NCI-H2029 (cell line): ENCODE results near the gene ZNF879.
A peak's percentile ranks its signal among the peaks of the same experiment; 100 is the strongest.

ENCODE experiments used
- DNase-seq: peaks from one replicate; lab custom pipeline; 2025; lab: John Stamatoyannopoulos, UW

ZNF879 gene

DNA sequence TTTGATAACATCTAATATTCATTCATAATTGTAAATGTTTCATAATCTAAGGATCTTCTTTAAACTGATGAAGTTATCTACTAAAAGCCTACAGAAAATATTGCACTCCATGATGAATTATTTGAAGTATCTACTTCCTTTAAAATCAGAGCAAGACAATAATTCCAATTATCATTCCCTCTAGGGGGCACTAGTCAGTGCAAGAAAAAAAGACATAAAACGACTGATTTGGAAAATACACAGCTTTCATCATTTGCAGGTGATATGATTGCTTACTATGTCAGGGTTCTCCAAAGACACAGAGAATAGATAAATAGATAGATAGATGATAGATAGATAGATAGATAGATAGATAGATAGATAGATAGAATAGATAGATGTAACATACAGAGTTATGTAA, 14.9 kb upstream of the ZNF879 start:
- DNase-seq = no peak

- no peak for DNase-seq
These were observed 9.5 kb downstream of the ZNF879 start for GRCh38 chr5:179033004-179033580.

DNA sequence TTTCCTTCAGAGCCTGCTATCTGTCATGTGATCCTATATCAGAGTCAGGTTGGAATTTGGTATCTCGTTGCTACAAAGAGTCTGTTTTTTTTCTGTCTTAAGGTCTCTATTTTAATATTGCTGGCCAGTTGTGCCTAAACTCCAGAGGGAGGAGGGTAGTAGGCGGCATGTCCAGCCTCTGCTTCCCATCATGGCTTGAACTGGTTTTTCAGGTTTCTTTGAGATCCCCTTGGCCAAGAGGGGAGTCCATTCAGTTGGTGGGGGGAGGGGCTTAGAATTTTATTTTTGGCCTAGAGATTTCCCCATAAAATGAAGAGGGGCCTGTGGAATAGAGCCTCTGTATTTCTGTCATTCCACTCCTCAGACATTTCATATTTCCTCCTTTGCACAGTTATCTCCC, 21.2 kb downstream of the ZNF879 start:
- no peak for DNase-seq

GRCh38 chr5:179051784-179052183, 28.2 kb downstream of the ZNF879 start:
- no peak for DNase-seq

DNA sequence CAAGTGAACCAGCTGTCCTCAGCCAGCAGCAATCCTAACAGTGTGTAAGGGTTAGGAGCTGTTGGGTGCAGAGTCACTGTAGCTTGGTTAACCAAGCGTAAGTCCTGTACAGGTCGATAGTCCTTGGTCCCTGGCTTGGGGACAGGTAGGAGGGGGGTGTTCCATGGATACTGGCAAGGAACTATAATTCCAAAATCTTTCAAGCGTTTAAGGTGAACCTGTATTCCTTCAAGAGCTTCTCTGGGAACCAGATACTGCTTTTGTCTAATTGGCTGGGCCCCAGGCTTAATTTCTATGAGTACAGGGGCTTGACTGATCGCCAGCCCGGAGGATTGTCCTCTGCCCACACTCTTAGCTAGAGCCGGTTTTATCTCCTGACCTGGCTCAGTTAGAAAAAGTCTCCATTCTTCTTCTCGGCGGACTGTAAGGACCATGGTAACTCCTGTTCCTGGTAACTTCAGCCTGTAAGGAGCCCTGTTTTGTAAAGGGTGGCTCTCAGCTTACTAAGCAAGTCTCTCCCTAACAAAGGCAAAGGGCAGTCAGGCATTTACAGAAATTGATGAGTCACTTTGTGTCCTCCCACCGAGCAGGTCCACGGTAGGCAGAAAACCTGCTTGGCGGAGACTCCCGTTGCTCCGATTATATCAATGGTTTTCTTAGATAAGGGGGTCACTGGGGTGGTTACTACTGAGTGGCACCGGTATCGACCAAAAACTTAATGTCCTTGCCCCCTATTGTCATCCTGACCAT, 30.6 kb downstream of the ZNF879 start:
- no peak for DNase-seq

GRCh38 chr5:179054876-179055275, 31.3 kb downstream of the ZNF879 start:
- no peak for DNase-seq

DNA sequence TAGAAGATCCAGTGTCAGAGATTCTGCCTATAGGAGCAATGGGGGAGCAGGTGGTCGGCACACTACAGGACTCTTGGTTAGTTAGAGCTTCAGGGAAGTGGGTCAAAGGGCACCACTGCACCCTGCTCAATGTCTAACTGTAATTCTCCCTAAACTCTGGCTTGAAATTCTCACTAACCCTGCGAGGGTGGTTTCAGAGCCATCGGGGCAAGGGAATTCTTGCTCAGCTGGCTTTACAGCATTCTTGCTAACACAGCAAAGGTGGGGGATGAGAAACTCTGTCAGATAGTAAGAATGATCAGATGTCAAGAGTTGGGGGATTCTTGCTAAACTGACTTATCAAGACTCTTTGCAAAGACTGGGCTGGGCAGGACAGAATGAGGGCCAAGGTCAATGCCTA, 31.8 kb downstream of the ZNF879 start:
- DNase-seq = no peak

DNA sequence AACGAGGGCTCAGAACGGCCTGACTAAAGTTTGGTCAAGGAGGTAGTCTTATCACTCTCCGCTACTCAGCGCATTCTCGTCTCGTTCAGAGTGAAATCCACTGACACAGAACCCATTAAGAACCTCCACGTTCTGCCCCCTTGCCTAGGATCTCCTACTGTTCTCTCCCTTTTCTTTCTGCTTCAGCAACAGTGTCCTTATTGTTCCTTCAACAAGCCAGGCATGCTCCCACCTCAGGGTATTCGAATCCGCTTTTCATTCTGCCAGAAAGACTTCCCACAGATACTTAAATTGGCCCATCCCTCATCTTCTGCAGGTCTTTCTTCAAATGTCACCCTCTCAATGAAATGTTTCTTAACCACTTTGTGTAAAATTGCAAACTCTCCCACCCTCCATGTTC, 32.2 kb downstream of the ZNF879 start:
- no peak for DNase-seq

GRCh38 chr5:179060116-179061008, 36.8 kb downstream of the ZNF879 start, which contains the start of gene ZNF354C:
Gene ZNF354C (plus strand): TSS chr5:179060373. CDS start chr5:179062069, 1,696 bp downstream.
- peak; percentile 74 for DNase-seq

DNA sequence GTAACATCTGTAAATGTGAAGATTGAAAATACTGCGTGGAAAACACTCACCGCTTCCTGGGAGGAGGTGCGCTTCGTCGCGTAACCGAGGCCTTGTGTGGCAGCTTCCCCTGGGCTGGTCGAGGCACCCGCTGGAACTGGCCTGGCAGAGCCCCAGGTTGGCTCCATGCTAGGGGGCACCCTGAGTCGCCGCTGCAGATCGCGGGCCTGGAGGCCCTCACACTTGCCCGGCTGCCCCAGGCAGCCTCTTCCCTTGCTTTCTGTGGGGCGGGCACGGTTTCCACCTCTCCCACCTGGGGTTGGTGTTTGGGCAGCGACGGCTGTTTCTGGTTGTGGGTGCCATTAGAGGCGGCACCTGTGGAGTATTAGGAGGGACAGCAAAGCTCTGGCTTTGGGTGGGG, 37.4 kb downstream of the ZNF879 start:
- DNase-seq = no peak

DNA sequence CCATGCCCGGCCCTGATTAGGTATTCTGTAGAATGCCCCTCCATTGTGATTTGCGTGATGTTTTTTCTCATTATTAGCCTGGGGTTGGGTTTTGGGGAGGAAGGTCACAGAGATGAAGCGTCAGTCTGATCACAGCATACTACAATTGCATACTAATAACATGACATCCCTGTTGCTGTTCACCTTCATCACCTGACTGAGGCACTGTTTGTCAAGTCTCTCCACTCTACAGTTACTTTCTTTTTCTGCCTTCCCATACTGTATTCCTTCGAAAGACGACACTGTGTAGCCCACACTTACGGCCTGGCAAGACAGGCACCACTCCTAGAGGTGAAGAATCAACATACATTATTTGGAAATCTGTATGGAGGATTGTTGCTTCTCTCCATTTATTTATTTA, 42.1 kb downstream of the ZNF879 start:
- no peak for DNase-seq

GRCh38 chr5:179079165-179079987, 55.8 kb downstream of the ZNF879 start:
- DNase-seq = no peak

DNA sequence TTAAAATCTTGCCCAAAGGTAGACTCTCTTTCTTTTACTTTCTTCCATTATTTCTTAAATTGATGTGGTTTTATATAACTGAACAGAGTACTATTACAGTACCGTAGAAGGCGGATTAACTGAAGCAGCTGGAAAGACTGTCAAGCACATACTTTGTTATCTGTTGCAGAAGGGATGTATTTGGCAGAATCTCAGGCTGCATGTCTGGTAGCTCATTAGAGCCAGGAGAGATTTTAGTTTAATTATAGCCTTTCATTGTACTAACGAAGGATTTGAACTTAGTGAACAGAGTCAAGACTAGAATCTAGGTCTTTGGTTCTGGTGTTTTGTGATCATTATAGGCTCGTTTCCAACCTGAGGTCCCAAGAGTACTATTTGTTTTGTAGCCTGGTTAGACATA, 57.1 kb downstream of the ZNF879 start:
- no peak for DNase-seq
